HG03025 (cell line): ENCODE results near the gene VWCE.

Experiments
- ATAC-seq: cut with Tn5 transposase; IDR thresholded peaks from one replicate; pipeline ENCODE4 v1.9.1; 2021; ENCODE audit warnings: mild to moderate bottlenecking, moderate library complexity; ENCODE audit not compliant: unreplicated experiment, low FRiP score

Gene VWCE

GRCh38 chr11:61294717-61295595, at the start of gene VWCE:
Gene VWCE (minus strand): TSS chr11:61295316. CDS start chr11:61295037, 279 bp downstream.
- peak; percentile 52 for ATAC-seq

GRCh38 chr11:61343792-61344745, 49.0 kb upstream of the VWCE start:
- ATAC-seq = no peak

GRCh38 chr11:61342207-61342803, 47.2 kb upstream of the VWCE start:
- no peak for ATAC-seq

GRCh38 chr11:61341706-61342105, 46.6 kb upstream of the VWCE start:
- ATAC-seq = no peak

GRCh38 chr11:61340979-61341378, 45.9 kb upstream of the VWCE start:
- no peak for ATAC-seq

DNA sequence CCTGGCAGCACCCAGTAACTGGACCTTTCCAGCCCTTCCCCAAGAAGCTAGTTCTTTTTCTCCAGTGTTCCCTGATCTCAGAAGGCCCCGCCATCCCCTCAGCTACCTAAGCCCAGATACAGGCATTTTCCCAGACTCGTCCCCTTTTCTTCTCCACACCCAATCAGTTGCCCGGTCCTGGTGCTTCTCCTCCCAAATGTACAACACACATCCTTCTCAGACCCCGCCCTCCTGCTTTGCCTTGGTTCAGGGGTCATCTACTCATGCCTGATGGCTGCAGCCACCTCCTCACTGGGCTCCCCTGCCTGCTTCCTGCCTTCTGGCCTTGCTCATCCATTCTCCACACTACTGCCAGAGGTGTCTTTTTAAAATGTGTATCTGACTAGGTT, 44.4 kb upstream of the VWCE start:
- no peak for ATAC-seq

DNA sequence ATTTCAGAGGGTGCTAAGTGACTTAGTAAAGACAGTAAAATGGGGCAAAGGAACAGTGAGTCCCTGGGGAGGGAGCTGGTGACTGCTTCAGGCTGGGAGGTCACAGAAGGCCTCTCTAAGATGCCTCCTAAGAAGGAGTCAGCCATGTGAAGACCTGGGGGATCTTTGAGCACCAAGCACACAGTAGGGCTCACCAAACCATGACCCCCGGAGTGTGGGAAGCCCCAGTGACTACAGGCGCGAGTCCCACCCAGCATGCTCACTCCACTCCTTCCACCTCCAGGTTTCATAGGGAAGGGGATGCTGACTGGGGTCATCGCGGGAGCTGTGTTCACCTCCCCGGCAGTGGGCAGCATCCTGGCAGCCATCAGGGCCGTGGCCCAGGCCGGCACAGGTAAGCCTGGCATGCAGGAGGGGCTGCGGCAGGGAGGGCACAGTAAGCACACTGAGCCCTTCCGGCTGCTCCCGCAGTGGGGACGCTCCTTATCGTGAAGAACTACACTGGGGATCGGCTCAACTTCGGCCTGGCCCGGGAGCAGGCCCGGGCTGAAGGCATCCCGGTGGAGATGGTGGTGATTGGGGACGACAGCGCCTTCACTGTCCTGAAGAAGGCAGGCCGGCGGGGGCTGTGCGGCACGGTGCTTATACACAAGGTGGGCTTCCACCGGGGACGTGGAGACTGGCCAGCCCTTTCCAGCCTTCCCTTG, 43.8 kb upstream of the VWCE start:
- ATAC-seq = no peak

GRCh38 chr11:61337706-61338470, 42.8 kb upstream of the VWCE start:
- ATAC-seq = no peak

DNA sequence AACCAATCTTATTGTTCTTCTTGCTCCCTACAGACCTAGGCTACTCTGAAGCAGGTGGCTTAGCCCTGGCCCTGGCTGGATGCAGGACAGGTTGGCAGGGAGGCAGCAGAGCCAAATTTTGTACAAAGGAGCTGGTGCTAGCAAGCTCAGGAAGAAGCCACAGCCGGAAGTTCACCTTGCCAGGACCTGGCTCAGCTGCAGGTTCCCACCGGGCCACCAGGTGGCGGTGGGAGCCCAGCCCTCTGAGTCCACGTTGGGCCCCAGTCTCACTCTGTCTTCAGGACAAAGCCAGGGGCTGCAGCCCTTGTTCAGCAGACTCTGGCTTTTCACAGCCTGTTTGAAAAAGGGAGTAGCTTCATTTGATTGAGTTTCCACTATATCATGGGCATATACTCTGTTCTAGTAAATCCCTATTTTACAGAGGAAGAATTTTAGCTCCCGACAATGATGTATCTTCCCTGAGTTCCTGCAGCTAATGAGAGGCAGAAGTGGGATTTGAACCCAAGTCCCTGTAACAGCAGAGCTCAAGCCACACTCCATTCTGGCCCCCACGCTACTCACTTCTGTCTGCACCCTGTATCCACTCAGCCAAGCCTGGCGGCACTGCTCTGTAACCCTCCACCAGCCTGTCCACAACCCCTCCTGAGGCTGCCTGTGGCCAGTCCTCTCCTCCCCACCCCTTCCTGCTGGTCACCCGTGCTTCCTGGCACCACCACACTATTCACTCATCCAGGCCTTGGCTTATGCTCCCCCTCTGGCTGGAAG, 41.2 kb upstream of the VWCE start:
- peak; percentile 43 for ATAC-seq

DNA sequence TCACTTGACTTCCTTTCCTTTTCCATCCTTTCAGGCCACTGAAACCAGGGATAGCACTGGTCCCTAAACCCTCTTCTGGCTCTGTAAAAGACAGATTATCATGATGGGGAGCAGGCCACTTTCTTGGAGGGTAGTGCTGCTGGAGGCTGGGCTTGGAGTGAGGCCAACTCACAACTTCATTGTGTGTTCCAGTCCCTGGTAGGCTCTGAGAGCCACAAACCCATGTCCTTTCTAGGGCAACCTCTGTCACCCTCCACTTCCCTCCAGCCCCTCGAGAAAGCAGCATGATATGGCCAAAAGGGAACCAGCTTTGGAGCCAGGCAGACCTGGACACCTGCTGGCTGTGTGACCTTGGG, 40.2 kb upstream of the VWCE start:
- ATAC-seq = no peak

- no peak for ATAC-seq
These were observed 39.6 kb upstream of the VWCE start for GRCh38 chr11:61334434-61335354.

DNA sequence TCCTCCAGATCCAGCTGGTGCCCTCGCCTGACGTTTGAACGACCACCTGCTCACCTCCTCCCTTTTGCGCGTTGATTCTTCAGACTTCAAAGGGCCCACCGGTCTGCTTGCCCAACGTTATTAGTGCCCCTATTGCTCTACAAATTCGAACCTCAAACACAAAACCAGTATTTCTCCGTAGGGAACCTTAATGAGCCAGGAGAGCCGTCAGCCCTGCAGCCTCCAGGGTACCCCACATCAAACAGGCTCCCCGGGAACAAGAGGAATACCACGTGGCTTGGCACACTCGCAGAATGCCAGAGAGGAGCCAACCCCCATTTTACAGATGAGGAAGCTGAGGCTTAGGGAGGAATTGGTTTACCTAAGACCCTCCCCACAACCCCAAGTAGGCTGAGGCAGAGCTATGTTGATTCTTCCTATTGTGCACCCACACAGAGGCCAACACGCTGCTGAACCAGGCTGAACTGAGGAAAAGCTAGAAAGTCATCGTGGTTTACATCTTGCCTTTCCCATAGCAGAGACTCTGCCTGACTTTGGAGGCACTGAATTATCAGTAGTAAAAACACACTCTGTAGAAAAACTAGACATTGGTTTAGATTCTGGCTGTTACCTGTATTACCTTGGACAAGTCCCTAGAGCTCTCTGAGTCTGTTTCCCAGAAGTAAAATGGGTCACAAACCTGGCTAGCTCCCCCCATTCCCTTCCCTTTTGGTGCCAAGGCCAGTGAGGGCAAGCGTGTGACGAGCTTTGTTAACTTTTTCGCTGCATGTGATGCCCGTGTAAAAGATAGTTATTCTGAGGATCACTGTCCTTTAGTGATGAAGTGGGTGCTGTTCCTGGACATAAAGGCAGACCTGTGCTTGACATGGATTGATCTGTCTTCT, 38.7 kb upstream of the VWCE start:
- ATAC-seq = no peak

- peak; percentile 82 for ATAC-seq
These were observed 37.9 kb upstream of the VWCE start, which contains the start of the genes DDB1 and TKFC for GRCh38 chr11:61332797-61333549. Gene DDB1 (minus strand): TSS chr11:61333105. CDS start chr11:61332968, 137 bp downstream. Gene TKFC (plus strand): TSS chr11:61333228. CDS start chr11:61334729, 1,501 bp downstream.

DNA sequence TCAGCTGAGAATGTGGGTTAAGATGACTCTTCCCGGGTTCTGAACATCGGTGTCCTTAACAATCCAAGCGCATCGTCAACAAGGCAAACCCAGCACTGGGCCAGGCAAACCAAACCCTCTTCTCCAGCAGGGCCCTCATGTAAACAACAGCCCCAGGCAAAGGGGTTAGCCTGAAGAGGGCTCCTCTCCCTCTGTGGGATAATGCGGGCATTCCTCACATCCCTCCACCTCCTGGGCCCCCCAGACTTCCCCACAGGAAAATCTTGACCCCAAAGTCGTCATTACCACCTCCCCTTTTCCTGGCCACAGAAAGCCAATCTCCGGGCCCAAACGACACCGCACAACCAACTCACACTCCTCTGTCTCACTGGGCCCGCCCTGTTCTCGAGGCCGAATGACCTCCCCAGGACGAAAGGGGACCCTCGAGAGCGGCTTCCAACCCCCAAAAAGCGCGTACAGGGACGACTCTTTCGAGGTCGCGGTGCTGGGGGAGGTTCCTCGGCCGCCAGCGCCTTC, 37.2 kb upstream of the VWCE start:
- ATAC-seq = no peak

GRCh38 chr11:61331651-61332050, 36.5 kb upstream of the VWCE start:
- ATAC-seq = no peak

DNA sequence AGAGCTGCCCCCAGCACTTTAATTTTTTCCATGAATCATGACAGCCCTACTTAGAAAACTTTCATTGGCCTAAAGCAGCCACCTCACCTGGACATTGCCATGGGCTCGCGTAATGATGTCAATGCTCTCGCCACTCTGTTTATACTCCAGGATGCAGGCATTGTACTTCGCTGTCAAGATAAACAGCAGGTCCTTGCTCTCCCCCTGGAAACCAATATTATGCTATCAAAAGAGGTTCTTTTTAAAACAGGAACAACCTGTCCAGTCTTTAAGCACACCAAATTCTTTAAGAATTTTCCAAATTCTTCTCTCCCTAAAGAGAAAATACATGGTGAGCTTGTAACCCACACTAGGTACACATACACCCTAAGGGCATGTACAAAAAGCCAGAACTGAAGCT, 34.8 kb upstream of the VWCE start:
- no peak for ATAC-seq
